Epithelial cell of umbilical artery (primary cell): ENCODE data around the gene ADRB2. TPM values are rescaled to one million over a fixed set of nuclear protein-coding genes. Genes with fewer than 3 reads are reported as not detected.

Source experiments
- total RNA-seq: library from RNA; depleted of rRNA; stranded (reverse); fragments of >200 nt; gene quantifications from 2 replicates; pipeline ENCODE4 v1.2.3, GENCODE V29; 2014

The ADRB2 gene
- 0.97 and 3.8 TPM in 2 replicates for total RNA-seq

DNA sequence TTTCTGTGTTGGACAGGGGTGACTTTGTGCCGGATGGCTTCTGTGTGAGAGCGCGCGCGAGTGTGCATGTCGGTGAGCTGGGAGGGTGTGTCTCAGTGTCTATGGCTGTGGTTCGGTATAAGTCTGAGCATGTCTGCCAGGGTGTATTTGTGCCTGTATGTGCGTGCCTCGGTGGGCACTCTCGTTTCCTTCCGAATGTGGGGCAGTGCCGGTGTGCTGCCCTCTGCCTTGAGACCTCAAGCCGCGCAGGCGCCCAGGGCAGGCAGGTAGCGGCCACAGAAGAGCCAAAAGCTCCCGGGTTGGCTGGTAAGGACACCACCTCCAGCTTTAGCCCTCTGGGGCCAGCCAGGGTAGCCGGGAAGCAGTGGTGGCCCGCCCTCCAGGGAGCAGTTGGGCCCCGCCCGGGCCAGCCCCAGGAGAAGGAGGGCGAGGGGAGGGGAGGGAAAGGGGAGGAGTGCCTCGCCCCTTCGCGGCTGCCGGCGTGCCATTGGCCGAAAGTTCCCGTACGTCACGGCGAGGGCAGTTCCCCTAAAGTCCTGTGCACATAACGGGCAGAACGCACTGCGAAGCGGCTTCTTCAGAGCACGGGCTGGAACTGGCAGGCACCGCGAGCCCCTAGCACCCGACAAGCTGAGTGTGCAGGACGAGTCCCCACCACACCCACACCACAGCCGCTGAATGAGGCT is at the start of gene ADRB2:
TSS of gene ADRB2 (plus strand) at position 559 of the 686 bp plus-strand sequence. CDS start 221 bp downstream, outside the sequence.

Other genes starting within 250 kb of the ADRB2 start
- gene HTR4, start 172.1 kb upstream of the ADRB2 start, total RNA-seq = not detected in 2 replicates
- gene SH3TC2, start 236.5 kb downstream of the ADRB2 start, total RNA-seq = 5.8 and 7.8 TPM in 2 replicates